Mesenchymal stem cell (in vitro differentiated cells and primary cell): Measurements from ENCODE around the gene CUL5.

Experiments
- DNase-seq: peaks from one replicate; pipeline ENCODE4 v3.0.0-alpha.2; 2013
- H2AFZ ChIP-seq: one replicate; pipeline ENCODE4 v1.6.1; 2013; ENCODE audit warnings: low read depth, mild to moderate bottlenecking, control low read depth, inconsistent platforms, low read length, moderate library complexity
- H2AK5ac ChIP-seq: 2 replicates; pipeline ENCODE4 v1.6.1; 2013; ENCODE audit warnings: low read length, moderate library complexity, mild to moderate bottlenecking, inconsistent platforms; ENCODE audit not compliant: severe bottlenecking
- H2BK120ac ChIP-seq: one replicate; pipeline ENCODE4 v1.6.1; 2013; ENCODE audit warnings: low read depth, mild to moderate bottlenecking, inconsistent platforms, low read length, moderate library complexity
- H2BK12ac ChIP-seq, 2 experiments: one replicate each; pipeline ENCODE4 v1.6.1; 2013; ENCODE audit warnings: inconsistent platforms in 2 of 2, low read length in 2 of 2, mild to moderate bottlenecking in 2 of 2, moderate library complexity in 2 of 2, control low read depth in 1 of 2
- H2BK15ac ChIP-seq: one replicate; pipeline ENCODE4 v1.6.1; 2013; ENCODE audit warnings: mild to moderate bottlenecking, low read depth, inconsistent platforms; ENCODE audit not compliant: poor library complexity, severe bottlenecking
- H2BK5ac ChIP-seq: 2 replicates; pipeline ENCODE4 v1.6.1; 2013; ENCODE audit warnings: low read depth, mild to moderate bottlenecking, low read length, control low read depth, inconsistent platforms; ENCODE audit not compliant: poor library complexity, severe bottlenecking
- H3K14ac ChIP-seq, 2 experiments: one replicate each; pipeline ENCODE4 v1.6.1; 2013; ENCODE audit warnings: inconsistent platforms in 2 of 2, low read length in 2 of 2, control low read depth in 1 of 2, mild to moderate bottlenecking in 1 of 2, moderate library complexity in 1 of 2
- H3K18ac ChIP-seq, 2 experiments: one replicate each; pipeline ENCODE4 v1.6.1; 2013; ENCODE audit warnings: inconsistent platforms in 2 of 2, low read length in 2 of 2, control low read depth in 1 of 2, low read depth in 1 of 2, mild to moderate bottlenecking in 1 of 2
- H3K23ac ChIP-seq, 2 experiments: one replicate each; pipeline ENCODE4 v1.6.1; 2013; ENCODE audit warnings: inconsistent platforms in 2 of 2, low read length in 2 of 2, mild to moderate bottlenecking in 2 of 2, moderate library complexity in 2 of 2, control low read depth in 1 of 2
- H3K27ac ChIP-seq: 2 replicates; pipeline ENCODE4 v1.5.1; 2013; ENCODE audit warnings: mild to moderate bottlenecking, moderate library complexity, low read length, control low read depth, inconsistent platforms; ENCODE audit not compliant: poor library complexity, severe bottlenecking
- H3K27me3 ChIP-seq, 2 experiments: 2 replicates each; pipeline versions ENCODE4 v1.6.1 to v1.7.0; 2013; ENCODE audit warnings: low read length in 2 of 2, mild to moderate bottlenecking in 2 of 2, moderate library complexity in 2 of 2, control low read depth in 1 of 2, inconsistent platforms in 1 of 2; ENCODE audit not compliant: control insufficient read depth in 1 of 2, insufficient read depth in 1 of 2
- H3K36me3 ChIP-seq, 2 experiments: 2 replicates each; pipeline versions ENCODE4 v1.6.1 to v1.7.0; 2013; ENCODE audit warnings: low read length in 2 of 2, control low read depth in 1 of 2, inconsistent platforms in 1 of 2, low read depth in 1 of 2, mild to moderate bottlenecking in 1 of 2; ENCODE audit not compliant: insufficient read depth in 2 of 2, control insufficient read depth in 1 of 2
- H3K4ac ChIP-seq, 2 experiments: one replicate each; pipeline ENCODE4 v1.6.1; 2013; ENCODE audit warnings: inconsistent platforms in 2 of 2, low read length in 2 of 2, mild to moderate bottlenecking in 2 of 2, moderate library complexity in 2 of 2, control low read depth in 1 of 2, low read depth in 1 of 2
- H3K4me1 ChIP-seq: 2 replicates; pipeline ENCODE4 v1.6.1; 2013; ENCODE audit warnings: low read depth, low read length, control low read depth; ENCODE audit not compliant: control insufficient read depth, insufficient read depth
- H3K4me2 ChIP-seq: 2 replicates; pipeline ENCODE4 v1.6.1; 2013; ENCODE audit warnings: low read length, mild to moderate bottlenecking, inconsistent platforms; ENCODE audit not compliant: poor library complexity, severe bottlenecking
- H3K4me3 ChIP-seq, 2 experiments: 2 replicates each; pipeline versions ENCODE4 v1.5.1 to v1.7.0; 2013; ENCODE audit warnings: low read length in 2 of 2, mild to moderate bottlenecking in 2 of 2, control low read depth in 1 of 2, low read depth in 1 of 2; ENCODE audit not compliant: insufficient read depth in 1 of 2
- H3K79me1 ChIP-seq: replicated peaks from 2 replicates; pipeline ENCODE4 v1.6.1; 2013; ENCODE audit warnings: mild to moderate bottlenecking, control low read depth, low read length, inconsistent platforms; ENCODE audit not compliant: poor library complexity, severe bottlenecking
- H3K9ac ChIP-seq: 2 replicates; pipeline ENCODE4 v1.7.0; 2013; ENCODE audit warnings: mild to moderate bottlenecking, low read length, moderate library complexity
- H3K9me3 ChIP-seq: 2 replicates; pipeline ENCODE4 v1.7.0; 2013; ENCODE audit warnings: mild to moderate bottlenecking, low read length; ENCODE audit not compliant: control insufficient read depth
- H4K8ac ChIP-seq: one replicate; pipeline ENCODE4 v1.6.1; 2013; ENCODE audit warnings: inconsistent platforms, mild to moderate bottlenecking, low read length, moderate library complexity
- H4K91ac ChIP-seq: one replicate; pipeline ENCODE4 v1.6.1; 2013; ENCODE audit warnings: mild to moderate bottlenecking, low read length, inconsistent platforms
- WGBS: methylation state at CpG from one replicate; pipeline ENCODE4 v1.1.7; 2013; ENCODE audit warnings: mixed read lengths; 5-methylcytosine and 5-hydroxymethylcytosine counted together

The CUL5 gene

DNA sequence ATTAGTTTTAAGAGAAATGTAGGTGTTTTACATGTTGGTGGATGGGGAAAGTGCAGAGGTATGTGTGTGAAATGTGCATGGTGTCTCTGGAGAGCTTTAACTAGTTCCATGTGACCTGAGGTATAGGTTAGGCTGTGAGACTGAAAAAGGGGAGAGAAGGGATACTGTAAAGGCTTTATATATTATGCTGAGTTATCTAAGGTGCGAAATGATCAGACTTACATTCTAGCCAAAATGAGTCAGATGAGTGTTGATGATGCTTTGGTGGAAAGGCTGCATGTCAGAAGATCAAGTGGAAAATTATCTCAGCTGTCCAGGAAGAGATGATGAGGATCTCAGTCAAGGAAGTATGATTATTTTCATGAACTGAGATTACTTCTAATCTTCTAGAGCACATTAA is 128.5 kb downstream of the CUL5 start:
- Histone ChIP-seq H3K27me3 (no peaks in the 10 kb centered on the region), H2BK120ac (no peak overlapping the region), H3K4me1 (no peaks in the 10 kb centered on the region), H2BK12ac (no peak overlapping the region), H2BK15ac (no peak overlapping the region), H4K8ac (no peak overlapping the region), H2AFZ (no peak overlapping the region), H4K91ac (no peak overlapping the region), H3K27ac (no peak overlapping the region), H2AK5ac (no peak overlapping the region), H3K14ac (no peak overlapping the region), H3K4me3 (no peak overlapping the region), H2BK5ac (no peak overlapping the region), H3K79me1 (peaks cover 14% of the 10 kb centered on the region), H3K18ac (no peak overlapping the region), H3K9me3 (no peaks in the 10 kb centered on the region), H3K9ac (no peak overlapping the region), H3K4ac (no peak overlapping the region), H3K4me2 (no peak overlapping the region), H3K23ac (no peak overlapping the region), H3K36me3 (peaks cover 11 to 75% of the 10 kb centered on the region in 2 experiments)
- no peak for DNase-seq
- WGBS, result 95% methylated on average over 1 of the region's 1 CpG

- no peak overlapping the region for H3K9ac ChIP-seq
- no peak overlapping the region for H3K4me2 ChIP-seq
- WGBS, result 91% methylated on average over 7 of the region's 7 CpGs
- H3K4ac ChIP-seq, result no peak overlapping the region
- H3K14ac ChIP-seq, result no peak overlapping the region
- no peak overlapping the region for H2AFZ ChIP-seq
- no peak overlapping the region for H3K4me3 ChIP-seq
- H3K79me1 ChIP-seq, result peaks cover 12% of the 10 kb centered on the region
- no peak for DNase-seq
- H2BK12ac ChIP-seq, result no peak overlapping the region
- H3K36me3 ChIP-seq, result peaks cover 19 to 85% of the 10 kb centered on the region in 2 experiments
- H2BK5ac ChIP-seq, result no peak overlapping the region
- no peaks in the 10 kb centered on the region for H3K9me3 ChIP-seq
- H3K23ac ChIP-seq, result no peak overlapping the region
- no peak overlapping the region for H3K27ac ChIP-seq
- no peaks in the 10 kb centered on the region for H3K4me1 ChIP-seq
- no peak overlapping the region for H4K8ac ChIP-seq
- H4K91ac ChIP-seq, result no peak overlapping the region
- no peak overlapping the region for H2BK15ac ChIP-seq
- no peak overlapping the region for H3K18ac ChIP-seq
- no peak overlapping the region for H2BK120ac ChIP-seq
- no peaks in the 10 kb centered on the region for H3K27me3 ChIP-seq
- H2AK5ac ChIP-seq, result no peak overlapping the region
Observed at GRCh38 chr11:108142304-108142703, 133.6 kb downstream of the CUL5 start.

DNA sequence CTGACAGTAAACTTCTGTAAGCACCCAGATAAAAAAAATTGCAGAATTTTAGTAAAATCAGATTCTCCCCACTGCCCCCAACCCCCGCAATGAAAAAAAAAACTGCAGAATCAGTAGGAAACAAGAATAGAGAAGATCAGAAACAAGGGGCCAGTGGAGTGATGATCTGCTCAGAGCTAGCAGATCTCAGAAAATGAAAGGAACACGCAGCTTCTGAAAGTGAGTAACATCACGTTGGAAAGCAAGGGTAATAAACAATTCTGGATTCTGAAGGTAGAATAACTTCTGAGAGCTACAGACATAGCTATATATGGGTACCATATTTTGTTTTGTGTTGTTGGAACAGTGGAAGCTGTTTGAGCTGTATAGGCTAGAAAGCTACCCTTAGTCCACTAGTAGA is 135.9 kb downstream of the CUL5 start:
- no peak overlapping the region for H3K23ac ChIP-seq
- H3K18ac ChIP-seq, result no peak overlapping the region
- no peak overlapping the region for H3K14ac ChIP-seq
- H3K27me3 ChIP-seq, result no peaks in the 10 kb centered on the region
- no peak overlapping the region for H3K9ac ChIP-seq
- H3K79me1 ChIP-seq, result peaks cover 11% of the 10 kb centered on the region
- no peaks in the 10 kb centered on the region for H3K4me1 ChIP-seq
- H4K8ac ChIP-seq, result no peak overlapping the region
- H3K4ac ChIP-seq, result no peak overlapping the region
- H2AK5ac ChIP-seq, result no peak overlapping the region
- no peak overlapping the region for H2AFZ ChIP-seq
- no peak for DNase-seq
- H3K4me2 ChIP-seq, result no peak overlapping the region
- H3K36me3 ChIP-seq, result peaks cover 22 to 97% of the 10 kb centered on the region in 2 experiments
- H3K27ac ChIP-seq, result no peak overlapping the region
- H2BK12ac ChIP-seq, result no peak overlapping the region
- no peak overlapping the region for H2BK15ac ChIP-seq
- H3K9me3 ChIP-seq, result no peaks in the 10 kb centered on the region
- H2BK5ac ChIP-seq, result no peak overlapping the region
- H3K4me3 ChIP-seq, result no peak overlapping the region
- H2BK120ac ChIP-seq, result no peak overlapping the region
- no peak overlapping the region for H4K91ac ChIP-seq
- 93% methylated on average over 3 of the region's 3 CpGs for WGBS

DNA sequence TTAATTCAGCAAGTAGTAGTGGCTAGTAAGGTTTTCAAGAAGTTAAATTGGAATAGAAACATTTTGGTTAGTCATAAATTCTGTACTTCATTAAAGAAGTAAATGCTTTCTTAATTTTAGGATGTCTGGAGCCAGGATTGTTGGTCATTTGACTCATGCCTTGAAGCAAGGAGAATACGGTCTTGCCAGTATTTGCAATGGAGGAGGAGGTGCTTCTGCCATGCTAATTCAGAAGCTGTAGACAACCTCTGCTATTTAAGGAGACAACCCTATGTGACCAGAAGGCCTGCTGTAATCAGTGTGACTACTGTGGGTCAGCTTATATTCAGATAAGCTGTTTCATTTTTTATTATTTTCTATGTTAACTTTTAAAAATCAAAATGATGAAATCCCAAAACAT is 138.5 kb downstream of the CUL5 start:
- Histone ChIP-seq H3K9me3 (no peaks in the 10 kb centered on the region), H4K8ac (no peak overlapping the region), H3K14ac (no peak overlapping the region), H3K36me3 (peaks cover 27 to 95% of the 10 kb centered on the region in 2 experiments), H4K91ac (no peak overlapping the region), H2BK5ac (no peak overlapping the region), H3K4me1 (no peaks in the 10 kb centered on the region), H3K27me3 (no peaks in the 10 kb centered on the region), H3K18ac (no peak overlapping the region), H3K4me3 (no peak overlapping the region), H2BK15ac (no peak overlapping the region), H3K23ac (no peak overlapping the region), H3K79me1 (peaks cover 16% of the 10 kb centered on the region), H3K4ac (no peak overlapping the region), H3K4me2 (no peak overlapping the region), H3K9ac (no peak overlapping the region), H2AK5ac (no peak overlapping the region), H3K27ac (no peak overlapping the region), H2AFZ (no peak overlapping the region), H2BK120ac (no peak overlapping the region), H2BK12ac (no peak overlapping the region)
- no peak for DNase-seq
- WGBS, result 91% methylated on average over 1 of the region's 1 CpG
